Dendritic cell treated with granulocyte-macrophage colony-stimulating factor and Interleukin-4, amounts not matched to agents 40 ng/mL and 50 ng/mL, for 4 days (primary cell): Measurements from ENCODE around the gene CUBN.

Experiments
- H3K27ac Mint-ChIP-seq: one replicate; pipeline ENCODE4 v1.8.0; 2022; ENCODE audit warnings: mild to moderate bottlenecking, mixed read lengths
- H3K27me3 Mint-ChIP-seq: one replicate; pipeline ENCODE4 v1.8.0; 2022; ENCODE audit warnings: mild to moderate bottlenecking, mixed read lengths
- H3K36me3 Mint-ChIP-seq: one replicate; pipeline ENCODE4 v1.8.0; 2022; ENCODE audit warnings: low read depth, mixed read lengths
- H3K4me1 Mint-ChIP-seq: one replicate; pipeline ENCODE4 v1.8.0; 2022; ENCODE audit warnings: low read depth, mixed read lengths
- H3K4me3 Mint-ChIP-seq: one replicate; pipeline ENCODE4 v1.8.0; 2022; ENCODE audit warnings: mild to moderate bottlenecking, moderate library complexity, mixed read lengths
- H3K9me3 Mint-ChIP-seq: one replicate; pipeline ENCODE4 v1.8.0; 2022; ENCODE audit warnings: mixed read lengths
- intact Hi-C: fragments of 100-400 bp; cut with micrococcal nuclease; formaldehyde crosslinking; loops from one replicate; pipeline ENCODE4 v1.15.0; 2022

Gene CUBN

GRCh38 chr10:16965740-16966447 is 163.7 kb downstream of the CUBN start:
- H3K27ac Mint-ChIP-seq, result no peak overlapping the region
- H3K9me3 Mint-ChIP-seq, result no peaks in the 10 kb centered on the region
- no peak overlapping the region for H3K4me3 Mint-ChIP-seq
- H3K4me1 Mint-ChIP-seq, result peaks cover 25% of the 10 kb centered on the region
- no peaks in the 10 kb centered on the region for H3K36me3 Mint-ChIP-seq
- intact Hi-C loops, result no loop called here
- H3K27me3 Mint-ChIP-seq, result peaks cover 22% of the 10 kb centered on the region

DNA sequence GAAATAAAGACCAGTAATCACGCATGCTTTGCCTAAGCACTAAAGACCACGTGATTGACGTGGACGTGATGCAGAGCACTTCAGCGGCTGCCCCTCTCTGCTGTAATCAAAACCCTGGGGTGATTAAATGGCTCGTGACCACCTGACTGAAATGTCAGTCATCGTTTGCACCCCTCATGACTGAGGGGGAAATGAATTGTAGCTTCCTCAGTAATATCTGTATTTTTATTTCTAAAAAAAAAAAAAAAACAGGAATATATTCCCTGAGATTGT is 164.3 kb downstream of the CUBN start:
- no peak overlapping the region for H3K4me3 Mint-ChIP-seq
- H3K4me1 Mint-ChIP-seq, result peaks cover 25% of the 10 kb centered on the region
- H3K27ac Mint-ChIP-seq, result no peak overlapping the region
- no peaks in the 10 kb centered on the region for H3K36me3 Mint-ChIP-seq
- intact Hi-C loops, result no loop called here
- H3K27me3 Mint-ChIP-seq, result peaks cover 22% of the 10 kb centered on the region
- no peaks in the 10 kb centered on the region for H3K9me3 Mint-ChIP-seq

GRCh38 chr10:16964576-16965343 is 164.9 kb downstream of the CUBN start:
- H3K9me3 Mint-ChIP-seq, result no peaks in the 10 kb centered on the region
- intact Hi-C loops, result no loop called here
- no peak overlapping the region for H3K27ac Mint-ChIP-seq
- no peaks in the 10 kb centered on the region for H3K36me3 Mint-ChIP-seq
- no peak overlapping the region for H3K4me3 Mint-ChIP-seq
- H3K4me1 Mint-ChIP-seq, result peaks cover 25% of the 10 kb centered on the region
- H3K27me3 Mint-ChIP-seq, result peaks cover 22% of the 10 kb centered on the region

GRCh38 chr10:16960551-16960950 is 169.1 kb downstream of the CUBN start:
- H3K9me3 Mint-ChIP-seq, result no peaks in the 10 kb centered on the region
- no peak overlapping the region for H3K27ac Mint-ChIP-seq
- peaks cover 15% of the 10 kb centered on the region for H3K27me3 Mint-ChIP-seq
- no peaks in the 10 kb centered on the region for H3K4me1 Mint-ChIP-seq
- no peak overlapping the region for H3K4me3 Mint-ChIP-seq
- intact Hi-C loops, result no loop called here
- no peaks in the 10 kb centered on the region for H3K36me3 Mint-ChIP-seq

GRCh38 chr10:16957038-16957437 is 172.6 kb downstream of the CUBN start:
- Mint-ChIP-seq H3K9me3 (no peaks in the 10 kb centered on the region), H3K4me3 (no peak overlapping the region), H3K27ac (no peak overlapping the region), H3K36me3 (no peaks in the 10 kb centered on the region), H3K27me3 (peaks cover 7% of the 10 kb centered on the region), H3K4me1 (peaks cover 9% of the 10 kb centered on the region)
- intact Hi-C loops, result no loop called here

- Mint-ChIP-seq H3K4me1 (peaks cover 12% of the 10 kb centered on the region), H3K36me3 (no peaks in the 10 kb centered on the region), H3K4me3 (no peak overlapping the region), H3K27me3 (peaks cover 5% of the 10 kb centered on the region), H3K9me3 (no peaks in the 10 kb centered on the region), H3K27ac (no peak overlapping the region)
- intact Hi-C loops, result no loop called here
These were observed 175.2 kb downstream of the CUBN start for GRCh38 chr10:16954280-16955030.

- H3K4me1 Mint-ChIP-seq, result peaks cover 12% of the 10 kb centered on the region
- H3K9me3 Mint-ChIP-seq, result no peaks in the 10 kb centered on the region
- H3K36me3 Mint-ChIP-seq, result no peaks in the 10 kb centered on the region
- H3K27ac Mint-ChIP-seq, result no peak overlapping the region
- no peak overlapping the region for H3K4me3 Mint-ChIP-seq
- peaks cover 5% of the 10 kb centered on the region for H3K27me3 Mint-ChIP-seq
- intact Hi-C loops, result no loop called here
These were observed 176.3 kb downstream of the CUBN start for GRCh38 chr10:16953270-16953669.

- Mint-ChIP-seq H3K27me3 (peaks cover 5% of the 10 kb centered on the region), H3K9me3 (no peaks in the 10 kb centered on the region), H3K4me1 (peaks cover 12% of the 10 kb centered on the region), H3K36me3 (no peaks in the 10 kb centered on the region), H3K4me3 (no peak overlapping the region), H3K27ac (no peak overlapping the region)
- intact Hi-C loops, result no loop called here
These were observed 177.0 kb downstream of the CUBN start for GRCh38 chr10:16952610-16953009.

DNA sequence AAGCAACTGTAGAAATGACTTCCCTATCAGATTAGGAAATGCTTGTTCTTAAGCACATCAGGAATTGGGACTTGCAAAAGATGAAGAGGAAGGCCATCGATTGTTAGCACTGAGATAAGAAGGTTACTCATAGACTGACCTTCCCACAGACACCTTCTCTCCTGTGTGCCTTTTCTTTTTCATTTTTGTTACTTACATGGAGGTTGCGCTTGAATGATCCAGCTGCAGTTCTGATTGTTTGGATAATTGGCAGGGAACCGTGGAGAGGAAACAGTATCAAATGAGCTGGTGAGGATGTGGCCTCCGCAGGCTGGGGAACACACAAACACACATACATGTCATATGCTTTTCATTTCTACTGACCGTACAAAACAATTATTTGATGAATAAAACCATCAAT is 177.5 kb downstream of the CUBN start:
- Mint-ChIP-seq H3K4me3 (no peak overlapping the region), H3K27ac (no peak overlapping the region), H3K4me1 (peaks cover 12% of the 10 kb centered on the region), H3K36me3 (no peaks in the 10 kb centered on the region), H3K9me3 (no peaks in the 10 kb centered on the region), H3K27me3 (peaks cover 6% of the 10 kb centered on the region)
- intact Hi-C loops, result no loop called here

- peaks cover 12% of the 10 kb centered on the region for H3K4me1 Mint-ChIP-seq
- no peak overlapping the region for H3K27ac Mint-ChIP-seq
- H3K4me3 Mint-ChIP-seq, result no peak overlapping the region
- H3K9me3 Mint-ChIP-seq, result no peaks in the 10 kb centered on the region
- intact Hi-C loops, result no loop called here
- no peaks in the 10 kb centered on the region for H3K36me3 Mint-ChIP-seq
- H3K27me3 Mint-ChIP-seq, result peaks cover 7% of the 10 kb centered on the region
These were observed 178.7 kb downstream of the CUBN start for GRCh38 chr10:16950656-16951601.

DNA sequence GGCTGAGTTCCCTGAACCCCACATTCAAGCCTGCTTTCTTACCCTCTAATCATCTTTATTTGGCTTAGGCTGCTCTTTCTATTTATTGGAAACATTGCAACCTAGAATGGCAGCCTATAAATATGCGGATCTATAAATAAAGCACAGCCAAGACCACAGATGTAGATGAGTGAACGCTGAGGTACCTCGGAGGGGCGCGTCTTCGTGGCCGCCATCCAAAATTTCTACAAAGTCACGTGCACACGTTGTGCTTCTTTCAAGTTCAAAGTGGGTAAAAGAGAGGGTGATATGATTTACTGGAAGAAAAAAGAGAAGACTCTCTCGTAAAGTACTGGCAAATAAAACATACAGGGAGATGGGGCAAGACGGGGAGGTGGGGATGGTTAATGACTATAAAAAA is 179.8 kb downstream of the CUBN start:
- Mint-ChIP-seq H3K4me1 (peaks cover 12% of the 10 kb centered on the region), H3K36me3 (no peaks in the 10 kb centered on the region), H3K9me3 (no peaks in the 10 kb centered on the region), H3K27ac (no peak overlapping the region), H3K27me3 (peaks cover 5% of the 10 kb centered on the region), H3K4me3 (no peak overlapping the region)
- intact Hi-C loops, result no loop called here

GRCh38 chr10:16948361-16948760 is 181.2 kb downstream of the CUBN start:
- Mint-ChIP-seq H3K4me1 (peaks cover 22% of the 10 kb centered on the region), H3K9me3 (no peaks in the 10 kb centered on the region), H3K36me3 (no peaks in the 10 kb centered on the region), H3K27me3 (peaks cover 2% of the 10 kb centered on the region), H3K27ac (no peak overlapping the region), H3K4me3 (no peak overlapping the region)
- intact Hi-C loops, result no loop called here

DNA sequence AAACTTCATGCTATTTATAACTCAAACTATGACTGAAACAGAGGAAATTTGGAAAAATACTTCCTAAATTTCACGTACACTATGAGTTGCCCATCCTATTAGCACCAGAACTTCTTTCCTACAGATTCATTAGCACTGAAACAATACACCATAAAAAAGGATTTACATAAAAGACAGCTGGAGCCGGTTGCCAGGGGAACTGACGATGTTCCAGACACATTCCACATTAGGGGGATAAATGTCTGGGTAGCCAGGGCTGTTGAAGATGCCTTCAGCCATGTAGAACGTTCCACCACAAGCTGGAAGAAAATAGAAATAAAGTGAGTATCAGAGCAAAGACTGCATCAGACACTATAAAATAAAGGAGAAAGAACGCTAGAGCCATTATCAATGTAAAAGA is 182.5 kb downstream of the CUBN start:
- Mint-ChIP-seq H3K9me3 (no peaks in the 10 kb centered on the region), H3K27ac (no peak overlapping the region), H3K36me3 (no peaks in the 10 kb centered on the region), H3K4me3 (no peak overlapping the region), H3K4me1 (peaks cover 20% of the 10 kb centered on the region), H3K27me3 (peaks cover 2% of the 10 kb centered on the region)
- intact Hi-C loops, result no loop called here
